GM13976 (cell line): ENCODE results near the gene ZBTB47.

ENCODE experiments used
- DNase-seq: peaks from one replicate; pipeline ENCODE4 v3.0.0; 2012; ENCODE audit warnings: low spot score
- CTCF ChIP-seq: IDR thresholded peaks from 2 replicates; pipeline ENCODE4 v1.5.1; 2012; ENCODE audit warnings: borderline replicate concordance, mild to moderate bottlenecking; ENCODE audit not compliant: insufficient read depth; ENCODE audit errors: extremely low read depth, missing control alignments, control extremely low read depth
- in situ Hi-C: fragments of 300-500 bp; cut with MboI; formaldehyde crosslinking; loops from one replicate; pipeline ENCODE4 v1.12.0; 2022; ENCODE audit warnings: low sequenced_read_pairs, mixed read lengths, inconsistent platforms; ENCODE audit not compliant: unreplicated experiment

The ZBTB47 gene

GRCh38 chr3:42698216-42698910, 44.9 kb downstream of the ZBTB47 start:
- in situ Hi-C loops, result no loop called here
- no peak for TF ChIP-seq CTCF
- DNase-seq, result no peak

- in situ Hi-C loops, result no loop called here
- DNase-seq, result peak; percentile 25
Measured at GRCh38 chr3:42698911-42699230, 45.4 kb downstream of the ZBTB47 start.

GRCh38 chr3:42699511-42699971, 46.0 kb downstream of the ZBTB47 start:
- peak; percentile 29 for DNase-seq
- no peak for TF ChIP-seq CTCF
- in situ Hi-C loops, result no loop called here

More at GRCh38 chr3:42698911-42699230, 45.4 kb downstream of the ZBTB47 start:
- no peak for TF ChIP-seq CTCF

GRCh38 chr3:42700366-42701288, 47.1 kb downstream of the ZBTB47 start:
- DNase-seq, result peak; percentile 34
- in situ Hi-C loops, result no loop called here
- no peak for TF ChIP-seq CTCF

GRCh38 chr3:42701371-42702065, 48.0 kb downstream of the ZBTB47 start:
- peak; percentile 87 for DNase-seq
- in situ Hi-C loops, result no loop called here
- TF ChIP-seq CTCF, result no peak
